Eye (tissue), 1 donor: ENCODE results near the gene C19orf73.

Experiments
- DNase-seq: peaks from one replicate; pipeline ENCODE4 v3.0.0-alpha.2; 2015

Gene C19orf73

DNA sequence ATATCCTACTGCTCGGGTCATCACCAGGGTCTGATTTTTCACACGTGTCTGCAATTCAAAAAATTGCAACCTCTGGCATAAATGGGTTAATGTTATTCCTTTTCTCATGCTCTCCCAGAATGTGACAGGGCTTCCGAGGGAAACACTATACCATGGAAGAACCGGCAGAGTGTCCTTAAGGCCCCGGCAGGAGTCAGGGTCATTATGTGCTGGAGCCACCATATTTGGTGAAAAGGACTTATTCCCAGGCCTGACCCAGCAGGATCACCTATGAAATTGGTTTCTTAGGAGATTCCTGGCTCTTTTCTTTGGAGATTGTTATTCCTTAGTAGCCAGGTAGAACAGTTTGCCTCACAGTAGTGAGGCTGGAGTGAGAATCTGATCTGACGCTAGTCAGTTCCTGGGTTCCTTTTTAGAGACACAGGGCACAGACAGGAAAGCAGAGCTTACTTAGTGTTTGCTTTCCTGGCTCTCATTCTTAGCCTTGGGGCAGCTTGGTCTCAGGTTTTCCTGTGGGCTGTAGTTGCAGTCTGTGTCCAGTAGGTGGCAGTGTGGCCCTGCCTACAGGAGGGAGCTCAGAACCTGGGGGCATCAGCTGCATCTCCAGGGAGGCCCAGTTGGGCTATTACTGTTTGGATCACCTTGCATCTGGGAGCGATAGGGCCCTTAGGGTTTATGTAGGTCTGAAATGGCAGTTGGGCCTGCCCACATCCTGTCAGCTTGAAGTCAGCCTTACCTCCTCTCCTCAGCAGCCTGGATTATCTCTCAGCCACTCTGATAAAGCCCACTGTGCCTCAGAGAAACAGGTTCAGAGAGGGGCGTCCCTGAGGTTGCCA lies 21.3 kb downstream of the C19orf73 start:
- peak; percentile 91 for DNase-seq

DNA sequence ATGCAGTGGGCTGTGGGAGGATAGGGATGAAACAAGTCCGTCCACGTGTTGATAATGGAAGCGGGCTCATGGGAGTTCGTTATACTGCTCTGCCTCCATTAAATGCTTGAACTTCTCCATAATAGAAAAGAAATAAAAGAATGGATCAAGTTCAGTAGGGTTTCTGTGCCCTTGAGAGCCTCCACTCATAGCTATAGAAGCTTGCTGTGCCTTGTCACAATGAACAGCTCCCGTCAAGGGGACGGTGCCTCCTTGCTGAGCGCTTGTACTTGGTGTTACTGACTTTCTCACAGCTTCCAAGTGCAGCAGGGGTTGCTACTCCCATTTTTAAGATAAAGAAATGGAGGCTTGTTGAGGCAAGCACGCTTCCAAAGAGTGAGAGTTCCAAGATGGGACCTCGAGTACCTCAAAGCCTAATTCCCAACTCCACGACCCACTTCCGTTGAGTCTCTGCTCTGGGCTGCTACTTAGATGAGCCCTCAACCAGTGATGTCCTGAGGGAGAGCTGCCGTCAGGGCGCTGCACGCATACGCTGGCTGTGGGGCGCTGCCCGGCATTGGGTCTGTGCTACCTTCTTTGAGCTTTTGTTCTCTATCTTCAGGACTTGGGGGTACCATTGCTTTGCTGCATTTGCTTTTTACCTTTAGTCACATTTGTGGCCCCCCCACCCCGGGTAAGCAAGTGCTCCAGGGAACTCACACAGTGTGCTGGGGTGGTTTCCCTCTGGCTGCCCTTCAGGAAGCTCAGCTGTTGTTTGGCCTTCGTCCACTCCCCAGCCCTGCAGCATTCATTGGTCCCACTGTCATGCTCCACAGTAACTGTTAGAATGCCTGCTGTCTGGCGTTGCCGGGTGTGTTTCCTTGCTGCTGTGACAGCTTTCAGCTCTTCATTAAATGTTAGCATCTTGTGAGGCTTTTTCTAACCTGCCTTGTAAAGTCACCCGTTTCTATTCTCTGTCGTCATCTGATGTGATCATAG lies 24.1 kb downstream of the C19orf73 start:
- DNase-seq, result no peak

DNA sequence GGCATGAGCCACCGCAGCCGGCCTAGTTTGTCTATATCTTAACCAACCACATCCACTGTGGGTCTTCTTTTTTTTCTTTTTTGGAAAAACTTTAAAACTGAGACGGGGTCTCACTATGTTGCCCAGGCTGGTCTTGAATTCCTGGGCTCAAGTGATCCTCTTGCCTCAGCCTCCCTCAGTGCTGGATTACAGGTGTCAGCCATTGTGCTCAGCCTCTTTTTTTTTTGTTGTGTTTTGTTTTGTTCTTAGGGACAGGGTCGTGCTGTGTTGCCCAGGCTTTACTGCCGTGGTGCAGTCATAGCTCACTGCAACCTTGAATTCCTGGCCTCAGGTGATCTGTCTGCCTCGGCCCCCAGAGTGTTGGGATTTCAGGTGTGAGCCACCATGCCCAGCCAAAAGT lies 26.3 kb downstream of the C19orf73 start:
- DNase-seq, result no peak

DNA sequence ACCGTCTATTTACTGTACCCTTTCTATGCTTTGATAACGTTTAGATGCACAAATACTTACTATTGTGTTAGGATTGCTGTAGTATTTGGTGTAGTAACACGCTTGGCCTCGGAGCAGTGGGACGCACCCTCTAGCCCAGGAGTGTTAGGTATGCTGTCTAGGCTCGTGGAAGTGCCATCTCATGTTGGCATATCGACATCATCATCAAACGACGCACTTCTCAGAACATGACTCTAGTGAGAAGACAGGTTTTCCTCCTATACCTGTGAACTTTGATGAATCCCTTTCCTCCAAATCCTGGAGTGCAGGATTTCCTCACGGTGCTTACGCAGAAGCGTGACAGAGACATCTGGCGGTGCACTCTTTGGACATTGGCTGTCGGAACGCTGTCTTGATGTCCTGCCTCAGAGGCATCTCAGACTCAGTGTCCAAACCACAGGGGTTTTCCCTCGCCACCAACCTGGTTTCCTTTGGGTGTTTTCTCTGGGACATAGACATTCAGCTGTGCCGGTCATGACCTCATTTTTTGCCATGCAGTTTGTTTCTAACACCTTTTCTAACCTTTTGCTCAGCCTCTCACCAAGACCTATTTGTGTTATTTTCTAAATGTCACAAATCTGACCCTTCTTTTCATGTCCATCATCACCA lies 27.4 kb downstream of the C19orf73 start:
- no peak for DNase-seq

DNA sequence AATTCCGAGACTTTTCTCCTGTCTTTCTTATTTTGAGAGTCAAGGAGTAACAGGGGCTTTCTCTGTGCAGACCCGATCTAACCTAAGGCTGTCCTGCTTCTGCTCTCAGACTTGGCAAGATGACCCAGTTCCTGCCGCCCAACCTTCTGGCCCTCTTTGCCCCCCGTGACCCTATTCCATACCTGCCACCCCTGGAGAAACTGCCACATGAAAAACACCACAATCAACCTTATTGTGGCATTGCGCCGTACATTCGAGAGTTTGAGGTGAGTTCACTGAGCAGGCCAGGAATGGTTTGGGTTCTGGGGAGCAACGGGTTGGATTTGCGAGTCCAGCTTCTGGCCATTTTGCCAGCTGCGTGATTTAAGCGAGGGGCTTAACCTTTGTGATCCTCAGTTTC lies 32.6 kb downstream of the C19orf73 start:
- DNase-seq, result no peak

DNA sequence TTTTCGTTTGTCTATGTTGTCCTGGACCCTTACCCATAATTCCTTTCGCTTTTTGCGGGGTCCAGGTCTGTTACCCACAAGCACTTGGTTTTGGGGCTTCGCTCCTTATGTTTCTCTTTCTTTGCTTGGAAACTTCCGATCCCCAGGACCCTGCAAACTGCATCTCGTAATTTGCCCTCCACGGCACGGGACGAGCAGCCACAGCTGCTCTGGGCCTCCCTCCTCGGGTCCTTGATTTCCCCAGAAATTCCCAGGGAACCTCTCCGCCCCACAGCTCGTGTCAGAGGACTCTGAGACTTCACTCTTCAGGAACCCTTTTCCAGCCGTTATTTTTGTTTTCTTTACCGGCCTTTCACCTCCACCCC lies 33.1 kb downstream of the C19orf73 start:
- no peak for DNase-seq

DNA sequence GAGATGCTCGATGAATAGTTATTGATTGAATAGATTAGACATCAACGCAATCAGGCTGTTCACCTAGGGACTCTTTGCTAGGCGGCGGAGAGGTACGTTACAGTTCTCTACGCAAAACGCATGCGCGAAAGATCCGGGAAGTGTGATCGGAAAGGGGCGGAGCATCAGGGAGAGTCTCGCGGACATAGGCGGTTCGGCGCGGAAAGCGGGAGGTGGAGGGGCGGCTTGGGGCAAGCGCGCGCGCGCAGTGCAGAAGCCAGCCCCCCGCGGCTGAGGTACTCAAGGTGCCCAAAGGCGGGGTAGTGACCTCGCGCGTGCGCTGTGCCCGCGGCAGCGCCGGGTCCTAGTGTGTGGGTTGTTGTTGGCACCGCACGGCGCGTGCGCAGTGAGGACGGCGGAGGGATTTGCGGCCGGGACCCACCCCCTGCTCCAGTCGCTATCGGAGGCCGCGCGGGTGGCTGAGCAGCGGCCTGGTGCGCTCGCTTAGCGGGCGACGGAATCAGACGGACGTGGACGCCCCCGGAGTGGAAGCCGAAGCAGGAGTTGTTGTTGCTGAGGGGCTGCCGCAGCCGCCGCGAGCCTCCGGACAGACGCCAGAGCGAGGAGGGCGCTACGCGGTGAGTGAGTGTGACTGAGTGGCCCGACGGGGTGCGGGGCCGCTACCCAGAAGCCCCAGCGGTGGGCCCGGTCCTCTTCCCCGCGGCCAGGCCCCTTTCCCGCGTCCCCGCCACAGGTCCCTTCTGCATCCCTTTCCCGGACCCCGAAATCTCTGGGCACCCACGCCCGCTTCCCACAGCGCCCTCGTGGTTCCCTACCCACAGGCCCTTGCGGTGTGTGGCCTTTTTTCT lies 33.7 kb downstream of the C19orf73 start, which contains the start of gene SNRNP70:
Gene SNRNP70, plus strand, starts transcription at position 432 of the 848 bp plus-strand sequence. CDS start 964 bp downstream, outside the sequence.
- peak; percentile 100 for DNase-seq

DNA sequence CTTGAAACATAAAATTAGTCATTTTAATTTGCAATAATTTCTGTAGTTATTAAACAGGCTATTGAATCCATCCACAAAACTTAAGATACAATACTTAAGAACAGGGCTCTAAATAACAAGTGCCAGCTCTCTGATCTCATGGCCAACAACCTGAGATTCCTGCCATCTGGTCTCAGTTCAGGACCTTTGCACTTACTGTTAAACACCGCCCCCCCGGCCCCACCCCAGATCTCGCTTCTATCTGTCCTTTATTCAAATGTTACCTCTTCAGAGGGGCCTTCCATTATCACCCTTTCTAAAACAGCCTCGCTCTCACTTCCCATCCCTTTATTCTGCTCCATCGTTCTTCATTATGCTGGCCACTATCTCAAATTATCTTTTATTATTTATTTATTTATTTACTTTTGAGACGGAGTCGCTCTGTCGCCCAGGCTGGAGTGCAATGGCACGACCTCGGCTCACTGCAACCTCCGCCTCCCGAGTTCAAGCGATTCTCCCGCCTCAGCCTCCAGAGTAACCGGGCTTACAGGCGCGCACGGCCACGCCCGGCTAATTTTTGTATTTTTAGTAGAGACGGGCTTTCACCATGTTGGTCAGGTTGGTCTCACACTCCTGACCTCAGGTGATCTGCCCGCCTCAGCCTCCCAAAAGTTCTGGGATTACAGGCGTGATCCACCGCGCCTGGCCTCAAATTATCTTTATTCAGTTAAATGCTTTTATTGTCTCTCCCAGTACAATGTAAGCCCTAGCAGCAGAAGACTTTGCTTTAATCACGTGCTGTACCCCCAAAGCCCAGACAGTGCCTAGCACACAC lies 34.5 kb downstream of the C19orf73 start:
- no peak for DNase-seq

DNA sequence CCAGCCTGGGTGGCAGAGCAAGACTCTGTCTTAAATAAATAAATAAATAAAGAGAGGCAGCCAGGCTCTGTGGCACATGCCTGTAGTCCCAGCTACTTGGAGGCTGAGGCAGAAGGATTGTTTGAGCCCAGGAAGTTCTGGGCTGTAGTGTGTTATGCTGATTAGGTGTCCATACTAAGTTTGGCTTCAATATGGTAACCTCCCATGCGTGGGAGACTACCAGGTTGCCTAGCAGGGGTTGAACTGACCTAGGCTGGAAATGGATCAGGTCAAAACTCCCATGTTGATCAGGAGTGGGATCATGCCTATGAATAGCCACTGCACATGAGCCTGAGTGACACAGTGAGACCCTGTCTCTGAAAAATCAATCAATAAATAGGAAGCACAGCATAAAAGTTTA lies 37.7 kb downstream of the C19orf73 start:
- no peak for DNase-seq

DNA sequence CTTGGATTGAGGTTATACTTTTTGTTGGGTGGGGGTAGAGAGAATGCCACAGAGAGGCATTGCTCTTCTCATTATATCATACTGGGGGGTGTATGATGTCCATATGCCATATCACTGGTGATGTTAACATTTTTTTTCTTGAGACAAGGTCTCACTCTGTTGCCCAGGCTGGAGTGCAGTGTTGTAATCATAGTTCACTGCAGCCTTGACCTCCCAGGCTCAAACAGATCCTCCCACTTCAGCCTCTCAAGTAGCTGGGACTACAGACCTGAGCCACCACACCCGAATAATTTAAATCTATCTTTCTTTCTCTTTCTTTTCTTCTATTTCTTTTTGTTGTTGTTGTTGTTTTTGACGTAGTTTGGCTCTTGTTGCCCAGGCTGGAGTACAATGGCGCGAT lies 38.6 kb downstream of the C19orf73 start:
- DNase-seq, result no peak

DNA sequence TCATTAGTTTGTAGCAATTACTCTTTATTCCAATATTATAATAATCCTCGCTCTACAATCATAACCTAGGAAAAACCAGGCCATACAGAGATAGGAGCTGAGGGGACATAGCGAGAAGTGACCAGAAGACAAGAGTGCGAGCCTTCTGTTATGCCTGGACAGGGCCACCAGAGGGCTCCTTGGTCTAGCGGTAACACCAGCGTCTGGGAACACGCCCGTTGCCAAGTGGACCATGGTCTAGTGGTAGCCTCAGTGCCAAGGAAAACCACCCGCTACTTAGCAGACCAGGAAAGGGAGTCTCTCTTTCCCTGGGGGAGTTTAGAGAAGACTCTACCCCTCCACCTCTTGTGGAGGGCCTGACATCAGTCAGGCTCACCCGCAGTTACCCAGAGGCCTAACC lies 44.1 kb downstream of the C19orf73 start:
- DNase-seq, result peak; percentile 70

DNA sequence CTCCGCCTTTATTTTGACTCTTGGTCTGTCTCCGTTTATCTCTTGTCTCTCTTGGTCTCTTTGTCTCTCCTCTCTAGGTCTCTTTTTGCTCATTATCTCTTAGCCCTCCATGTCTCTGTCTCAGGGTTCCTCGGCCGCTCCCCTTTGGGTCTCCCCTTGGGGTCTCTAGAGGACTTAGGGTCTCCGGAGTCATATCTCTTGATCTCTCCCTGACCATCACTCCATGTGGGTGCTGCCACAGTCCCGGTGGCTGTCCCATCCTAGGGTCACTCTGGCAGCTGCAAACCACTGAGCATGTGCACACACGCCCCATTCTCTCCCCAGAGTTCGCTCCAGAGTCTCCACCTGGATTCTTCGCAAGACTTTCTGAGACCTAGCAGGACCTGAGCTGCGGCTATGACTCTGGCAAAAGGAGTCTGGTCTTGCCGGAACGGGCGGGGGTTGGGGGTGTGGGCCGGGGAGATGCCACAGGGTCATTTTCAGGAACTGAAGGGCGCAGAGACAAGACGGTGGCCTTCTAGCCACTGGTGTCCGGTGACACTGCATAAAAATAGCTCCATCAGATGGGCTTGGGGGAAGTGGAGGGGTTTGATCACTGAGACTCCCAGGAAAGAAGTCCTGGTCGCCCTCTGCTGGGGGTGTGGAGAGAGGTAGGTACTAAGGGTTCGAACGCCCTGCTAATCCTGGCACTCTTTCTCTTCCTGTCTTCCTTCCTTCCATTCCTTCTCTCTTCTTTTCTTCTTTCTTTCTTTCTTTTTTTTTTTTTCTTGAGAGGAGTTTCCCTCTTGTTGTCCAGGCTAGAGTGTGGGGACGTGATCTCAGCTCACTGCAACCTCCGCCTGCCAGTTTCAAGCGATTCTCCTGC lies 45.2 kb downstream of the C19orf73 start:
- no peak for DNase-seq

DNA sequence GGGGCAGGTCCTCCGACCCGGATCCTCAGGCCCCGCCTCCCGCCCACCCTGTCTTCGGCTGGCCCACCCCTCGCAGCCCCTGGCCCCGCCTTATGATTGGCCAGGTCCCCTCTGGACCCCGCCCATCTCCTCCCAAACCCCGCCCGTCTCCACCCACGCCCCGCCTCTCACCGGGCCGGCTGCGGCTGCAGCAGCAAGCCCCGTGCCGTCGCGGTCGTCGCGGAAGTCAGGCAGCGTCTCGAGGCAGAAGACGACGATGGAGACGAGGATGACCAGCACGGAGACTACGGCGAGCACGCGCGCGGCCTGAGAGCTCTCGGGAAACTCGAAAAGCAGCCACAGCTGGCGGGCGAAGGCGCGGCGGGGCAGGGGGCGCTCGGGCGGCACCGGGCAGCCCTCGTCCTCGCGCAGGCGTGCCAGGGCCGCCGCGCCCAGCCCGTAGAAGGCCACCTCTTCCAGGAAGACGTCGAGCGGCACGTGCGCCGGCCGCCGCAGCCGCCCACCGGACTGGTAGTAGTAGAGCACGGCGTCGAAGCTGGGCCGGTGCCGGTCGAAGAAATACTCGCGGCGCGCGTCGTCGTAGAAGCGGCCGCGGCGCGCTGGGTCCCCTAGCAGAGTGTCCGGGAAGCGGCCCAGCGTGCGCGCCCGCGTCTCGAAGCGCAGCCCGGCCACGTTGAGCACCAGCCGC lies 46.9 kb downstream of the C19orf73 start:
- DNase-seq, result peak; percentile 73

DNA sequence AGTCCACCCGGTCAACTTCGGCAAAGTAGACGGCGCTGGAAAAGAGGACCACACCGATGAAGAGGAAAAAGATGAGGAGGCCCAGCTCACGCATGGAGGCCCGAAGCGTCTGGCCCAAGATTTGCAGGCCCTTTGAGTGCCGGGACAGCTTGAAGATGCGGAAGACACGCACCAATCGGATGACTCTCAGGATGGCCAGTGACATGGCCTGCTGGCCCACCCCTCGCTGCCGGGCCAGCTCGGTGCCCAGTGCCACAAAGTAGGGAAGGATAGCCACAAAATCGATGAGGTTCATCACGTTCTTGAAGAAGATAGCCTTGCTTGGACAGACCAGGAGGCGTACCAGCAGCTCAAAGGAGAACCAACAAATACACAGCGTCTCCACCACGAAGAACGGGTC lies 48.5 kb downstream of the C19orf73 start:
- DNase-seq, result no peak

DNA sequence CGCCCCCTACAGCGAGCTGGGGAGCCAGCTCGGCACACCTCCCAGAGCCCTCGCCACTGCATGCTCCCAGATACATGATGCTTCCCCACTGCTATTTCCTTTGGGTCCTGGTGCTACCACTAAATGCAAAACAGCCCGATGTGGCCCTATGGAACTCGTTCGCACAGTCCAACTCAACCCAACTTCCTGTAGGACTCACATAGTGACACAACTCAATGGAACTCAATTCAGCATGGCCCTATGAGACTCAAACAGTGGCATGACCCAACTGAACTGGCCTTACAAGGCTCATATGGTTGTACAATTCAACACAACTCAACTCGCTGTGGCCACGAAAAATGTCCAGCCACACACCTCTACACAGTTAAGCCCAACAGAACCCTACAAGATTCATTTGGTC lies 49.9 kb downstream of the C19orf73 start:
- DNase-seq, result no peak
